Coronary artery (tissue), 2 donors: ENCODE results near the gene SLC24A3.

Experiments
- DNase-seq: peaks from one replicate; pipeline ENCODE4 v3.0.0-alpha.2; 2017; ENCODE audit warnings: low spot score
- H3K27ac ChIP-seq, 2 donors: fragments of 200-600 bp; sonication (generic); one replicate each; pipeline ENCODE4 v1.5.1; 2016 to 2019
- H3K4me3 ChIP-seq: fragments of 200-600 bp; sonication (generic); 2 replicates; pipeline ENCODE4 v1.5.1; 2016; ENCODE audit warnings: mild to moderate bottlenecking, moderate library complexity
- CTCF ChIP-seq: fragments of 200-600 bp; sonication (generic); IDR thresholded peaks from one replicate; pipeline ENCODE4 v1.5.1; 2019; ENCODE audit warnings: antibody characterized with exemption

SLC24A3 gene

GRCh38 chr20:19212469-19212815 is at the start of gene SLC24A3:
Gene SLC24A3 (plus strand): TSS chr20:19212642.
- Histone ChIP-seq H3K4me3 (peak within 1 kb of the TSS; percentile 76), H3K27ac (peak within 1 kb of the TSS; percentile 47 to 88)
- TF ChIP-seq CTCF: no peak
- no peak for DNase-seq

GRCh38 chr20:19170148-19170547 is 42.3 kb upstream of the SLC24A3 start:
- no peak for DNase-seq
- no peak overlapping the region for H3K27ac ChIP-seq
- no peak for TF ChIP-seq CTCF
- no peak overlapping the region for H3K4me3 ChIP-seq

GRCh38 chr20:19172637-19173036 is 39.8 kb upstream of the SLC24A3 start:
- Histone ChIP-seq H3K4me3 (no peak overlapping the region), H3K27ac (no peak overlapping the region)
- no peak for DNase-seq
- TF ChIP-seq CTCF: no peak

- DNase-seq: no peak
- no peak overlapping the region for H3K27ac ChIP-seq
- TF ChIP-seq CTCF: no peak
- no peak overlapping the region for H3K4me3 ChIP-seq
Observed at GRCh38 chr20:19176470-19177052, 35.9 kb upstream of the SLC24A3 start.

GRCh38 chr20:19181552-19181951 is 30.9 kb upstream of the SLC24A3 start:
- no peak overlapping the region for H3K27ac ChIP-seq
- no peak for DNase-seq
- H3K4me3 ChIP-seq: no peak overlapping the region
- TF ChIP-seq CTCF: no peak

GRCh38 chr20:19185083-19185482 is 27.4 kb upstream of the SLC24A3 start:
- H3K4me3 ChIP-seq: no peak overlapping the region
- no peak overlapping the region for H3K27ac ChIP-seq
- no peak for TF ChIP-seq CTCF
- no peak for DNase-seq

GRCh38 chr20:19193349-19193748 is 19.1 kb upstream of the SLC24A3 start:
- no peak overlapping the region for H3K4me3 ChIP-seq
- H3K27ac ChIP-seq: no peak overlapping the region
- DNase-seq: no peak
- TF ChIP-seq CTCF: no peak
